Measurements from ENCODE around the gene CCDC7. TPM values are rescaled to one million over a fixed set of nuclear protein-coding genes. Genes with fewer than 3 reads are reported as not detected.
"Not testable (repeated sequence)": the region's sequence is repeated elsewhere in the genome, so short reads cannot be mapped to it uniquely, and the experiment has no call there.

The CCDC7 gene
- total and polyA plus RNA-seq, 2 experiments from 2014 or later: 2.2 TPM

DNA sequence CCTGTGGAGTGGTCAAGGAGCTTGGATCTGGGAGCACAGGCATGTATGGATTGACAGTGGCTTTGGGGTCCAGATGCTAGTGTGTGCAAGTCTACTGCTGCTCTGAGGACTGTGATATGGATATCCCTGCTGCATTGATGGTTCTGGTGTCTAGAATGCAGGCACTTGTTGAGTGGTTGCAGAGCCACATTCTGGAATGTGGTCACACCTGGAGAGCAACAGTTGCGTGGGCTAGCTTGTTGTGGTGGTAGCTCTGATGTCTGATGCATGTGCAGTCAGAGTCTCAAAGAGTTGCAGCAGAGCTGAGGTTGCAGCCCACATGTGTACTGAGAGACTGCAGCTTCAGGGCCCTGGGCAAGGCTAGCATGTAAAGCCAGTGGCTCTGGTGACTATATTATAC lies 43.2 kb downstream of the CCDC7 start:
- Histone ChIP-seq H3K9ac (no peak overlapping the region), H3K9me3 (ENCODE audit: low read depth) (no peaks in the 10 kb centered on the region), H3K4me1 (ENCODE audit: insufficient read depth) (no peaks in the 10 kb centered on the region), H3K79me2 (ENCODE audit: insufficient read depth) (0 out of 2 replicates have a peak, but pooled peaks cover 6% of the 10 kb centered on the region), H3K36me3 (ENCODE audit: low read depth) (no peaks in the 10 kb centered on the region), H2AFZ (no peak overlapping the region), H3F3A (ENCODE audit: insufficient read depth) (no peaks in the 10 kb centered on the region), H3K27ac (no peak overlapping the region), H3K9me2 (ENCODE audit: insufficient read depth) (no peaks in the 10 kb centered on the region), H3K4me3 (no peak overlapping the region), H4K20me1 (ENCODE audit: insufficient read depth) (no peaks in the 10 kb centered on the region), H3K27me3 (replicated peaks; ENCODE audit: insufficient read depth) (no peaks in the 10 kb centered on the region), H3K4me2 (ENCODE audit: unreplicated experiment) (no peak overlapping the region)
- TF ChIP-seq EZH2 (IDR thresholded peaks at IDR 0.05; ENCODE audit: insufficient read depth, poor library complexity, severe bottlenecking): no peak
- TF ChIP-seq EZH2phosphoT487 (IDR thresholded peaks at IDR 0.05; ENCODE audit: insufficient read depth, low read depth): no peak
- 92 to 100% methylated on average over 1 of the region's 1 CpG for WGBS, 2 experiments (ENCODE audit: low coverage in 1 of 2, low lambda C conversion rate in 2 of 2, missing lambda C conversion rate in 2 of 2)
- in situ Hi-C loops (cut with MboI): no loop called here
- no peak for DNase-seq

DNA sequence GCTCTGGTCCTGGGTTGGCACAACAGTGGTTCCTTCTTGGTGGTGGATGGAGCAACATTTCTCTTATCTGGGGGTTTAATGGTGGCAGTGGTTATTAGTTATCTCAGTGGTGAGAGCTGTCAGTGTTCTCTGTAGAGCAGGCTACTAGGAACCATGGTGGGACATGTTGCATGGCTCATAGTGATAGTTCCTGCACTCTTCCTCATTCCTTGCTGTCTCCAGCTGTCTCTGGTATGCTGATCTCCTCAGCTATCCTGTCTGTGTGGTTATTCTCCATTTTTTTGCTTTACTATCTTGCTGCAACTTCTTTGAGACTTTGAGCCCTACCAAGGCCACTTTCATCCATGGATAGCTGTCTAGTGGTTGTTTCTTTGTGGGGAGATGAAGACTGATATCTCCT lies 44.0 kb downstream of the CCDC7 start:
- TF ChIP-seq EZH2phosphoT487 (IDR thresholded peaks at IDR 0.05; ENCODE audit: insufficient read depth, low read depth) (no peak), EZH2 (IDR thresholded peaks at IDR 0.05; ENCODE audit: insufficient read depth, poor library complexity, severe bottlenecking) (no peak)
- in situ Hi-C loops (cut with MboI): no loop called here
- DNase-seq: no peak
- no peak overlapping the region for H3K4me3 ChIP-seq
- 0 out of 2 replicates have a peak, but pooled peaks cover 6% of the 10 kb centered on the region for H3K79me2 ChIP-seq (ENCODE audit: insufficient read depth)
- no peak overlapping the region for H3K4me2 ChIP-seq (ENCODE audit: unreplicated experiment)
- no peaks in the 10 kb centered on the region for H3K9me3 ChIP-seq (ENCODE audit: low read depth)
- no peak overlapping the region for H2AFZ ChIP-seq
- no peaks in the 10 kb centered on the region for H3K36me3 ChIP-seq (ENCODE audit: low read depth)
- no peaks in the 10 kb centered on the region for H4K20me1 ChIP-seq (ENCODE audit: insufficient read depth)
- no peaks in the 10 kb centered on the region for H3K9me2 ChIP-seq (ENCODE audit: insufficient read depth)
- no peak overlapping the region for H3K27ac ChIP-seq
- no peaks in the 10 kb centered on the region for H3K4me1 ChIP-seq (ENCODE audit: insufficient read depth)
- no peaks in the 10 kb centered on the region for H3F3A ChIP-seq (ENCODE audit: insufficient read depth)
- H3K9ac ChIP-seq: no peak overlapping the region
- H3K27me3 ChIP-seq (replicated peaks; ENCODE audit: insufficient read depth): no peaks in the 10 kb centered on the region

DNA sequence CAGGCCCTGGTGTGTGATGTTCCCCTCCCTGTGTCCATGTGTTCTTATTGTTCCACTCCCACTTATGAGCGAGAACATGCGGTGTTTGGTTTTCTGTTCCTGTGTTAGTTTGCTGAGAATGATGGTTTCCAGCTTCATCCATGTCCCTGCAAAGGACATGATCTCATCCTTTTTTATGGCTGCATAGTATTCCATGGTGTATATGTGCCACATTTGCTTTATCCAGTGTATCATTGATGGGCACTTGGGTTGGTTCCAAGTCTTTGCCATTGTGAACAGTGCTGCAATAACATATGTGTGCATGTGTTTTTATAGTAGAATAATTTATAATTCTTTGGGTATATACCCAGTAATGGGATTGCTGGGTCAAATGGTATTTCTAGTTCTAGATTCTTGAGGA lies 48.6 kb downstream of the CCDC7 start:
- H3K9ac ChIP-seq: not testable (repeated sequence)
- WGBS, 2 experiments (ENCODE audit: low coverage in 1 of 2, low lambda C conversion rate in 2 of 2, missing lambda C conversion rate in 2 of 2): 94 to 96% methylated on average over 2 of the region's 2 CpGs

DNA sequence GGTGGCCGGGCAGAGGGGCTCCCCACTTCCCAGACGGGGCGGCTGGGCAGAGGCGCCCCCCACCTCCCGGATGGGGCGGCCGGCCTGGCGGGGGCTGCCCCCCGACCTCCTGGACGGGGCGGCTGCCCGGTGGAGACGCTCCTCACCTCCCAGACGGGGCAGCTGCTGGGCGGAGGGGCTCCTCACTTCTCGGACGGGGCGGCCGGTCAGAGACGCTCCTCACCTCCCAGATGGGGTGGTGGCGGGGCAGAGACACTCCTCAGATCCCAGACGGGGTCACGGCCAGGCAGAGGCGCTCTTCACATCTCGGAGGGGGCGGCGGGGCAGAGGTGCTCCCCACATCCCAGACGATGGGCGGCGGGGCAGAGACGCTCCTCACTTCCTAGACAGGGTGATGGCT lies 54.2 kb downstream of the CCDC7 start:
- H3K4me2 ChIP-seq (ENCODE audit: unreplicated experiment); H3K79me2 ChIP-seq (ENCODE audit: insufficient read depth); H2AFZ ChIP-seq; H3K27ac ChIP-seq; DNase-seq; H3F3A ChIP-seq (ENCODE audit: insufficient read depth); in situ Hi-C loops (cut with MboI); H3K9me2 ChIP-seq (ENCODE audit: insufficient read depth); H3K9me3 ChIP-seq (ENCODE audit: low read depth); H3K9ac ChIP-seq; H3K36me3 ChIP-seq (ENCODE audit: low read depth); H3K4me1 ChIP-seq (ENCODE audit: insufficient read depth); H4K20me1 ChIP-seq (ENCODE audit: insufficient read depth); H3K4me3 ChIP-seq; H3K27me3 ChIP-seq (replicated peaks; ENCODE audit: insufficient read depth): not testable (repeated sequence)
- WGBS, 2 experiments (ENCODE audit: low coverage in 1 of 2, low lambda C conversion rate in 2 of 2, missing lambda C conversion rate in 2 of 2): 96 to 100% methylated on average over 1 to 31 of the region's 31 CpGs

More for the DNA sequence above, 48.6 kb downstream of the CCDC7 start:
- H4K20me1 ChIP-seq (ENCODE audit: insufficient read depth); H3F3A ChIP-seq (ENCODE audit: insufficient read depth); H3K79me2 ChIP-seq (ENCODE audit: insufficient read depth); H3K9me3 ChIP-seq (ENCODE audit: low read depth); H3K4me3 ChIP-seq; in situ Hi-C loops (cut with MboI); H3K4me1 ChIP-seq (ENCODE audit: insufficient read depth); DNase-seq; H2AFZ ChIP-seq; H3K4me2 ChIP-seq (ENCODE audit: unreplicated experiment); H3K9me2 ChIP-seq (ENCODE audit: insufficient read depth); H3K36me3 ChIP-seq (ENCODE audit: low read depth); H3K27ac ChIP-seq; H3K27me3 ChIP-seq (replicated peaks; ENCODE audit: insufficient read depth): not testable (repeated sequence)

DNA sequence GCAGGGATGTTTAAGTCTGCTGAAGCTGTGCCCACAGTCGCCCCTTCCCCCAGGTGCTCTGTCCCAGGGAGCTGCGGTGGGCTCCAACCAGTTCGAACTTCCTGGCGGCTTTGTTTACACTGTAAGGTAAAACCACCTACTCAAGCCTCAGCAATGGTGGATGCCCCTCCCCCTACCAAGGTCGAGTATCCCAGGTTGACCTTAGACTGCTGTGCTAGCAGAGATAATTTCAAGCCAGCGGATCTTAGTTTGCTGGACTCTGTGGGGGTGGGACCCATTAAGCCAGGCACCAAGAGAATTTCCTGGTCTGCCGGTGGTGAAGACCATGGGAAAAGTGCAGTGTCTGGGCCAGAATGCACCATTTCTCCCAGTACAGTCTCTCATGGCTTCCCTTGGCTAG lies 56.0 kb downstream of the CCDC7 start:
- H3K9me3 ChIP-seq (ENCODE audit: low read depth): no peaks in the 10 kb centered on the region
- H3K27ac ChIP-seq: no peak overlapping the region
- no peaks in the 10 kb centered on the region for H3K79me2 ChIP-seq (ENCODE audit: insufficient read depth)
- no peaks in the 10 kb centered on the region for H3K4me1 ChIP-seq (ENCODE audit: insufficient read depth)
- no peak overlapping the region for H3K9ac ChIP-seq
- in situ Hi-C loops (cut with MboI): no loop called here
- H2AFZ ChIP-seq: no peak overlapping the region
- H3F3A ChIP-seq (ENCODE audit: insufficient read depth): no peaks in the 10 kb centered on the region
- no peak for DNase-seq
- H3K36me3 ChIP-seq (ENCODE audit: low read depth): no peaks in the 10 kb centered on the region; the same call in 1 of the 2 replicates
- no peaks in the 10 kb centered on the region for H3K27me3 ChIP-seq (replicated peaks; ENCODE audit: insufficient read depth)
- TF ChIP-seq EZH2phosphoT487 (IDR thresholded peaks at IDR 0.05; ENCODE audit: insufficient read depth, low read depth) (no peak), EZH2 (IDR thresholded peaks at IDR 0.05; ENCODE audit: insufficient read depth, poor library complexity, severe bottlenecking) (no peak)
- H4K20me1 ChIP-seq (ENCODE audit: insufficient read depth): no peaks in the 10 kb centered on the region
- no peaks in the 10 kb centered on the region for H3K9me2 ChIP-seq (ENCODE audit: insufficient read depth)
- H3K4me2 ChIP-seq (ENCODE audit: unreplicated experiment): no peak overlapping the region
- 90 to 100% methylated on average over 7 of the region's 7 CpGs for WGBS, 2 experiments (ENCODE audit: low coverage in 1 of 2, low lambda C conversion rate in 2 of 2, missing lambda C conversion rate in 2 of 2)
- no peak overlapping the region for H3K4me3 ChIP-seq

DNA sequence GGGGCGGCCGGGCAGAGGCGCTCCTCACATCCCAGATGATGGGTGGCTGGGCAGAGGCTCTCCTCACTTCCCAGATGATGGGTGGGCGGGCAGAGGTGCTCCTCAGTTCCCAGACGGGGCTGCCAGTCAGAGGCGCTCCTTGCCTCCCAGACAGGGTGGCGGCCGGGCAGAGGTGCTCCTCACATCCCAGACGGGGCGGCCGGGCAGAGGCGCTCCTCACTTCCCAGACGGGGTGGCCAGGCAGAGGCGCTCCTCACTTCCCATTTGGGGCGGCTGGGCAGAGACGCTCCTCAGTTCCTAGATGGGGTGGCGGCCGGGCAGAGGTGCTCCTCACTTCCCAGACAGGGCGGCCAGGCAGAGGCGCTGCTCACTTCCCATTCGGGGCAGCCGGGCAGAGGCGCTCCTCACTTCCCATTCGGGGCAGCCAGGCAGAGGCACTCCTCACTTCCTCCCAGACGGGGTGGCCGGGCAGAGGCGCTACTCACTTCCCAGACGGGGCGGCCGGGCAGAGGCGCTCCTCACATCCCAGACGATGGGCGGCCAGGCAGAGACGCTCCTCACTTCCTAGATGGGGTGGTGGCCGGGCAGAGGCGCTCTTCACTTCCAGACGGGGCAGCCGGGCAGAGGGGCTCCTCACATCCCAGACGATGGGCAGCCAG lies 60.0 kb downstream of the CCDC7 start:
- H3K9me3 ChIP-seq (ENCODE audit: low read depth); H3K79me2 ChIP-seq (ENCODE audit: insufficient read depth); H4K20me1 ChIP-seq (ENCODE audit: insufficient read depth); H3K27ac ChIP-seq; H3K27me3 ChIP-seq (replicated peaks; ENCODE audit: insufficient read depth); H3K4me3 ChIP-seq; in situ Hi-C loops (cut with MboI); DNase-seq; H3F3A ChIP-seq (ENCODE audit: insufficient read depth); H3K4me2 ChIP-seq (ENCODE audit: unreplicated experiment); H2AFZ ChIP-seq; H3K9me2 ChIP-seq (ENCODE audit: insufficient read depth); H3K9ac ChIP-seq; H3K4me1 ChIP-seq (ENCODE audit: insufficient read depth); H3K36me3 ChIP-seq (ENCODE audit: low read depth): not testable (repeated sequence)
- WGBS, 2 experiments (ENCODE audit: low coverage in 1 of 2, low lambda C conversion rate in 2 of 2, missing lambda C conversion rate in 2 of 2): 96 to 97% methylated on average over 13 to 39 of the region's 39 CpGs

Measured in GM23248 (cell line).